HUES6 (cell line): ENCODE results near the gene RBM10.

Experiments used
- H3K27ac ChIP-seq: 2 replicates; pipeline ENCODE4 v1.7.0; 2013; ENCODE audit warnings: low read depth, mild to moderate bottlenecking, low read length, inconsistent platforms
- H3K27me3 ChIP-seq: 2 replicates; pipeline ENCODE4 v1.6.1; 2013; ENCODE audit warnings: low read length; ENCODE audit not compliant: control insufficient read depth, insufficient read depth
- H3K36me3 ChIP-seq: 2 replicates; pipeline ENCODE4 v1.6.1; 2013; ENCODE audit warnings: low read length; ENCODE audit not compliant: control insufficient read depth, insufficient read depth
- H3K4me1 ChIP-seq: 2 replicates; pipeline ENCODE4 v1.6.1; 2013; ENCODE audit warnings: low read length; ENCODE audit not compliant: control insufficient read depth, insufficient read depth
- H3K4me3 ChIP-seq: 2 replicates; pipeline ENCODE4 v1.5.1; 2013; ENCODE audit warnings: low read depth, low read length
- H3K9ac ChIP-seq: one replicate; pipeline ENCODE4 v1.6.1; 2013; ENCODE audit warnings: mild to moderate bottlenecking, low read length
- H3K9me3 ChIP-seq: 2 replicates; pipeline ENCODE4 v1.6.1; 2013; ENCODE audit warnings: low read depth, low read length; ENCODE audit not compliant: control insufficient read depth, insufficient read depth

RBM10 gene

GRCh38 chrX:47214435-47215077 lies 69.5 kb downstream of the RBM10 start:
- Histone ChIP-seq H3K36me3 (peaks cover 73% of the 10 kb centered on the region), H3K4me1 (peaks cover 20% of the 10 kb centered on the region)

GRCh38 chrX:47215291-47215900 lies 70.4 kb downstream of the RBM10 start:
- no peak overlapping the region for H3K4me3 ChIP-seq
- no peaks in the 10 kb centered on the region for H3K27me3 ChIP-seq
- no peak overlapping the region for H3K9ac ChIP-seq
- no peak overlapping the region for H3K27ac ChIP-seq
- H3K4me1 ChIP-seq, result peaks cover 28% of the 10 kb centered on the region
- H3K36me3 ChIP-seq, result peaks cover 66% of the 10 kb centered on the region
- H3K9me3 ChIP-seq, result no peaks in the 10 kb centered on the region

More at GRCh38 chrX:47214435-47215077, 69.5 kb downstream of the RBM10 start:
- no peaks in the 10 kb centered on the region for H3K27me3 ChIP-seq
- no peak overlapping the region for H3K4me3 ChIP-seq
- H3K9ac ChIP-seq, result no peak overlapping the region
- H3K27ac ChIP-seq, result no peak overlapping the region
- H3K9me3 ChIP-seq, result no peaks in the 10 kb centered on the region

GRCh38 chrX:47216393-47216925 lies 71.4 kb downstream of the RBM10 start:
- no peak overlapping the region for H3K4me3 ChIP-seq
- peaks cover 65% of the 10 kb centered on the region for H3K36me3 ChIP-seq

GRCh38 chrX:47217121-47217851 lies 72.3 kb downstream of the RBM10 start:
- Histone ChIP-seq H3K9me3 (no peaks in the 10 kb centered on the region), H3K27ac (peak overlapping the region; percentile 83), H3K9ac (peak overlapping the region; percentile 73), H3K4me3 (peak overlapping the region; percentile 60), H3K4me1 (peaks cover 33% of the 10 kb centered on the region), H3K27me3 (no peaks in the 10 kb centered on the region), H3K36me3 (peaks cover 65% of the 10 kb centered on the region)

More at GRCh38 chrX:47216393-47216925, 71.4 kb downstream of the RBM10 start:
- H3K4me1 ChIP-seq, result peaks cover 33% of the 10 kb centered on the region
- no peaks in the 10 kb centered on the region for H3K9me3 ChIP-seq
- peak overlapping the region; percentile 73 for H3K9ac ChIP-seq
- peak overlapping the region; percentile 83 for H3K27ac ChIP-seq
- H3K27me3 ChIP-seq, result no peaks in the 10 kb centered on the region

GRCh38 chrX:47217852-47218279 lies 72.8 kb downstream of the RBM10 start:
- Histone ChIP-seq H3K36me3 (peaks cover 63% of the 10 kb centered on the region), H3K9me3 (no peaks in the 10 kb centered on the region), H3K27me3 (no peaks in the 10 kb centered on the region), H3K4me3 (peak overlapping the region; percentile 86), H3K4me1 (peaks cover 33% of the 10 kb centered on the region), H3K27ac (peak overlapping the region; percentile 96), H3K9ac (peak overlapping the region; percentile 96)

GRCh38 chrX:47218280-47218919 lies 73.4 kb downstream of the RBM10 start, which contains the start of gene CDK16:
CDK16 (plus strand) TSS chrX:47218681; CDS start chrX:47223558, 4,877 bp downstream.
- Histone ChIP-seq H3K9ac (peak within 1 kb of the TSS; percentile 96), H3K27me3 (no peaks in the 10 kb centered on the region), H3K4me3 (peak within 1 kb of the TSS; percentile 86), H3K9me3 (no peaks in the 10 kb centered on the region), H3K4me1 (peaks cover 33% of the 10 kb centered on the region), H3K27ac (peak within 1 kb of the TSS; percentile 96), H3K36me3 (peaks cover 63% of the 10 kb centered on the region)

- peak overlapping the region; percentile 96 for H3K27ac ChIP-seq
- H3K4me1 ChIP-seq, result peaks cover 33% of the 10 kb centered on the region
- H3K36me3 ChIP-seq, result peaks cover 63% of the 10 kb centered on the region
- no peaks in the 10 kb centered on the region for H3K27me3 ChIP-seq
- no peaks in the 10 kb centered on the region for H3K9me3 ChIP-seq
- H3K9ac ChIP-seq, result peak overlapping the region; percentile 96
- H3K4me3 ChIP-seq, result peak overlapping the region; percentile 86
These were observed 74.1 kb downstream of the RBM10 start for GRCh38 chrX:47218920-47219815.

- H3K9me3 ChIP-seq, result no peaks in the 10 kb centered on the region
- peaks cover 63% of the 10 kb centered on the region for H3K36me3 ChIP-seq
- H3K9ac ChIP-seq, result no peak overlapping the region
- no peak overlapping the region for H3K4me3 ChIP-seq
- H3K27me3 ChIP-seq, result no peaks in the 10 kb centered on the region
- H3K4me1 ChIP-seq, result peaks cover 21% of the 10 kb centered on the region
- H3K27ac ChIP-seq, result no peak overlapping the region
These were observed 76.7 kb downstream of the RBM10 start for GRCh38 chrX:47221756-47222155.

- Histone ChIP-seq H3K9me3 (no peaks in the 10 kb centered on the region), H3K4me3 (no peak overlapping the region), H3K4me1 (peaks cover 14% of the 10 kb centered on the region; the same call in 1 of the 2 replicates), H3K9ac (no peak overlapping the region), H3K27ac (no peak overlapping the region), H3K36me3 (peaks cover 73% of the 10 kb centered on the region), H3K27me3 (no peaks in the 10 kb centered on the region)
These were observed 77.8 kb downstream of the RBM10 start for GRCh38 chrX:47222751-47223350.
